Ovary (tissue), 9 donors: ENCODE measurements around the gene CELF2. TPM values are rescaled to one million over a fixed set of nuclear protein-coding genes. Genes with fewer than 3 reads are reported as not detected.

Source experiments
- DNase-seq, 5 donors: peaks; one replicate each; pipeline ENCODE4 v3.0.0-alpha.2; 2019 to 2020
- H3K27ac ChIP-seq, 2 donors: fragments of 200-600 bp; one replicate each; pipeline versions ENCODE4 v1.5.1 to v1.8.0; 2019 to 2022
- H3K27me3 ChIP-seq: fragments of 200-600 bp; one replicate; pipeline ENCODE4 v1.8.0; 2022
- H3K36me3 ChIP-seq: fragments of 200-600 bp; sonication (generic); one replicate; pipeline ENCODE4 v1.5.1; 2019
- H3K4me1 ChIP-seq: one replicate; pipeline ENCODE4 v1.8.1; 2013; ENCODE audit warnings: mild to moderate bottlenecking, moderate library complexity; ENCODE audit not compliant: insufficient read depth
- H3K4me3 ChIP-seq: fragments of 200-600 bp; sonication (generic); one replicate; pipeline ENCODE4 v1.5.1; 2017
- H3K9me3 ChIP-seq, 2 donors: fragments of 200-600 bp in 1 of 2; sonication (generic) in 1 of 2; one replicate each; pipeline versions ENCODE4 v1.5.1 to v1.8.1; 2013 to 2019; ENCODE audit warnings: mild to moderate bottlenecking in 1 of 2, moderate library complexity in 1 of 2
- CTCF ChIP-seq, 3 donors: fragments of 450-650 bp in 2 of 3; fragments of 200-600 bp in 1 of 3; IDR thresholded peaks; one replicate each; pipeline versions ENCODE4 v1.5.1 to v1.8.0; 2016 to 2022; ENCODE audit warnings: antibody characterized with exemption in 3 of 3, mild to moderate bottlenecking in 1 of 3
- EP300 ChIP-seq: sonication (generic); formaldehyde crosslinking; IDR thresholded peaks from one replicate; pipeline ENCODE4 v1.6.1; 2017; ENCODE audit warnings: antibody characterized with exemption
- POLR2A ChIP-seq: fragments of 450-650 bp; IDR thresholded peaks from one replicate; pipeline ENCODE4 v1.6.1; 2017; ENCODE audit warnings: antibody characterized with exemption, mild to moderate bottlenecking, moderate library complexity
- WGBS, 3 donors: extraction: QIAGEN DNeasy Blood & Tissue Kit in 1 of 3; methylation state at CpG; one replicate each; pipeline versions ENCODE4 v1.1.5 to v1.1.7; 2013 to 2017; 5-methylcytosine and 5-hydroxymethylcytosine counted together
- intact Hi-C, 4 donors: fragments of 100-400 bp; cut with DNase I; formaldehyde crosslinking; loops; one replicate each; pipeline versions ENCODE4 v1.11.0 to v1.15.1; 2022 to 2023
- polyA plus RNA-seq, 2 donors: library from polyadenylated mRNA; stranded (reverse); fragments of 200-250 nt in 1 of 2; fragments of 350-450 nt in 1 of 2; fragmentation: Illumina TruSeq in 1 of 2; extraction: RNeasy Lipid Tissue Mini Kit (QIAGEN cat#74804) in 1 of 2; gene quantifications; one replicate each; pipeline ENCODE4 v1.2.3, GENCODE V29; 2013 to 2014
- total RNA-seq, 7 donors: library from RNA; depleted of rRNA in 2 of 7; stranded (reverse); fragments of >200 nt in 2 of 7; fragmentation: NEBNext Ultra II Directional in 3 of 7; extraction: Animal tissue kit (Norgen Biotek cat#: 25700) in 3 of 7; gene quantifications; one replicate each; pipeline versions ENCODE4 v1.1.0 to v1.2.4, GENCODE V29; 2016 to 2023
- donor health status: DM: no; HTN: no; CAD: no; lungs with moderate emphysema.
- donor health status: DM: no; HTN: no; CAD: no.
- donor health status: Bipolar disorder and iron deficiency.
- donor health status: DM: yes; HTN: yes; CAD: no.
- donor health status: DM: no; HTN: no; CAD: no.
- donor health status: DM: yes; HTN: yes; CAD: no.

The CELF2 gene
- total and polyA plus RNA-seq, 9 donors, result 38.8 to 107 (median 69.0) TPM

GRCh38 chr10:11012421-11013295, 5.0 kb upstream of the CELF2 start:
- Histone ChIP-seq H3K9me3 (no peaks in the 10 kb centered on the region), H3K4me3 (no peak overlapping the region), H3K36me3 (no peaks in the 10 kb centered on the region), H3K27ac (peak overlapping the region in 1 of 2 donors; percentile 37), H3K27me3 (no peaks in the 10 kb centered on the region), H3K4me1 (peaks cover 8% of the 10 kb centered on the region)
- 53 to 63% (median 59%) methylated on average over 15 of the region's 15 CpGs for WGBS, 3 donors
- DNase-seq, result no peak
- TF ChIP-seq EP300 (no peak), POLR2A (no peak), CTCF (IDR thresholded peaks at IDR 0.05) (no peak)
- intact Hi-C loops, result no loop called here

GRCh38 chr10:11013836-11014235, 3.8 kb upstream of the CELF2 start:
- DNase-seq, result no peak
- Histone ChIP-seq H3K9me3 (no peaks in the 10 kb centered on the region), H3K36me3 (no peaks in the 10 kb centered on the region), H3K27ac (no peak overlapping the region), H3K27me3 (no peaks in the 10 kb centered on the region), H3K4me1 (peaks cover 8% of the 10 kb centered on the region), H3K4me3 (no peak overlapping the region)
- intact Hi-C loops, result no loop called here
- TF ChIP-seq EP300, result no peak
- TF ChIP-seq CTCF (IDR thresholded peaks at IDR 0.05), result no peak
- TF ChIP-seq POLR2A, result no peak
- 89 to 91% (median 91%) methylated on average over 3 of the region's 3 CpGs for WGBS, 3 donors

DNA sequence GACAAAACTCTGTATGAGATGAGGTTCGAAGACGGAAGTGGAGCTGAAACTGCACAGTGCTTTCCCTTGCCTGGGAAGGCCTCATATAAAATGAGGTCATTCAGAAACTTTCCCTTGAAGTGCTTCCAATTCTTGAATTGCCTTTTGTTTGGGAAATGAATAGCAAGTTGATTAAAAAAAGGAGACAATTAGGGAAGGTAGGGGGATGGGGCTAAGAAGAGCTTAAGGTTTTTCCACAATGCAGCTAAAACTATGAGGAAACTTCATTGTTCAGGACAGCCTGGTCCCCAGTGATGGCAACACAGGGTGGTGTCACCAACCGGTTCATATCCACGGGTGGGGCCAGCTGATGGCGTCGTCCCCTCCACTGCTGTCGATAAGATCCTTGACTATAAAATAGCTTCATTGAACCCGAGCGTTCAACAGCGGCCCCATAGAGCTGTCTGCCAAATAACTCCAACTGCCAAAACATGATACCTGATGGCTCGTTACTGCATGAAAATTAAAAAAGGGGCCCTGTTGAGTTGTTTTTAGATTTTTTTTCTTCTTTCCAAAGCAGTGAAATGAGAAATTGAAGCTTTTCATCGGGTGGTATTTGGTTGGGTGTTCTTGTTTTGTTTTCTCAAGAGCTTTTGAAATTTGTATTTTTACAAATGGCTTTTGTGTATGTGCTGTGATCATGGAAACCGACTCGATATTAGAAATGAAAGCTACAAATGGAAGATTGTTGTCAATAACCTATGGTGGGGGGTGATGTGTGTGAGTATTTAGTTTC, 2.8 kb upstream of the CELF2 start:
- TF ChIP-seq POLR2A, result no peak
- no peaks in the 10 kb centered on the region for H3K36me3 ChIP-seq
- intact Hi-C loops, result no loop called here
- peaks cover 12% of the 10 kb centered on the region for H3K4me1 ChIP-seq
- no peak overlapping the region for H3K27ac ChIP-seq
- 75 to 91% (median 80%) methylated on average over 14 of the region's 14 CpGs for WGBS, 3 donors
- no peak for DNase-seq
- no peaks in the 10 kb centered on the region for H3K9me3 ChIP-seq
- no peaks in the 10 kb centered on the region for H3K27me3 ChIP-seq
- no peak overlapping the region for H3K4me3 ChIP-seq

- Histone ChIP-seq H3K4me1 (peaks cover 11% of the 10 kb centered on the region), H3K9me3 (no peaks in the 10 kb centered on the region), H3K36me3 (no peaks in the 10 kb centered on the region), H3K4me3 (no peak overlapping the region), H3K27ac (no peak overlapping the region), H3K27me3 (no peaks in the 10 kb centered on the region)
- 92 to 95% (median 94%) methylated on average over 2 of the region's 2 CpGs for WGBS, 3 donors
- intact Hi-C loops, result no loop called here
- TF ChIP-seq EP300 (no peak), POLR2A (no peak)
- no peak for DNase-seq
Observed at GRCh38 chr10:11015446-11015934, 2.2 kb upstream of the CELF2 start.

- H3K4me3 ChIP-seq, result peak overlapping the region; percentile 96
- H3K9me3 ChIP-seq, result no peaks in the 10 kb centered on the region
- WGBS, 3 donors, result 33 to 38% (median 34%) methylated on average over 15 to 19 of the region's 19 CpGs
- TF ChIP-seq EP300, result no peak
- no peak for TF ChIP-seq CTCF (IDR thresholded peaks at IDR 0.05)
- TF ChIP-seq POLR2A, result no peak
- H3K27me3 ChIP-seq, result no peaks in the 10 kb centered on the region
- peaks cover 11% of the 10 kb centered on the region for H3K4me1 ChIP-seq
- DNase-seq, result no peak
- intact Hi-C loops, result no loop called here
- no peaks in the 10 kb centered on the region for H3K36me3 ChIP-seq
- peak overlapping the region; percentile 50 to 73 for H3K27ac ChIP-seq
Observed at GRCh38 chr10:11017000-11017569, 587 bp upstream of the CELF2 start.
